Uterus (tissue), 4 donors: ENCODE data around the gene PRR23E. TPM values are rescaled to one million over a fixed set of nuclear protein-coding genes. Genes with fewer than 3 reads are reported as not detected.

ENCODE experiments used
- DNase-seq, 2 donors: peaks; one replicate each; pipeline ENCODE4 v3.0.0-alpha.2; 2019 to 2020
- H3K27ac ChIP-seq, 2 donors: fragments of 200-600 bp; sonication (generic); 1 replicate in 1 of 2; 2 replicates in 1 of 2; pipeline ENCODE4 v1.5.1; 2016 to 2018
- H3K27me3 ChIP-seq, 2 donors: fragments of 200-600 bp; sonication (generic); one replicate each; pipeline ENCODE4 v1.5.1; 2018 to 2019; ENCODE audit warnings: control low read depth in 1 of 2
- H3K36me3 ChIP-seq, 2 donors: fragments of 200-600 bp; sonication (generic); one replicate each; pipeline ENCODE4 v1.5.1; 2019; ENCODE audit warnings: control low read depth in 1 of 2
- H3K4me1 ChIP-seq, 2 donors: fragments of 200-600 bp; sonication (generic); one replicate each; pipeline ENCODE4 v1.5.1; 2018 to 2019; ENCODE audit warnings: control low read depth in 1 of 2
- H3K4me3 ChIP-seq, 2 donors: fragments of 200-600 bp; sonication (generic); 1 replicate in 1 of 2; 2 replicates in 1 of 2; pipeline ENCODE4 v1.5.1; 2018 to 2019; ENCODE audit warnings: mild to moderate bottlenecking in 1 of 2
- H3K9me3 ChIP-seq, 2 donors: fragments of 200-600 bp; sonication (generic); one replicate each; pipeline ENCODE4 v1.5.1; 2019; ENCODE audit warnings: control low read depth in 1 of 2
- CTCF ChIP-seq, 4 experiments: fragments of 200-600 bp in 2 of 4; fragments of 450-650 bp in 2 of 4; sonication (generic) in 2 of 4; IDR thresholded peaks; one replicate each; pipeline ENCODE4 v1.5.1; 2016 to 2019; ENCODE audit warnings: antibody characterized with exemption in 4 of 4, mild to moderate bottlenecking in 2 of 4, moderate library complexity in 1 of 4
- POLR2A ChIP-seq, 2 donors: fragments of 450-650 bp; IDR thresholded peaks; one replicate each; pipeline ENCODE4 v1.6.1; 2016; ENCODE audit warnings: antibody characterized with exemption in 2 of 2, mild to moderate bottlenecking in 1 of 2, moderate library complexity in 1 of 2
- intact Hi-C: fragments of 100-400 bp; cut with DNase I; formaldehyde crosslinking; loops from one replicate; pipeline ENCODE4 v1.15.1; 2023; ENCODE audit warnings: low total_unique reads
- total RNA-seq, 4 donors: library from RNA; depleted of rRNA in 3 of 4; stranded (reverse); fragments of >200 nt in 3 of 4; gene quantifications; one replicate each; pipeline versions ENCODE4 v1.1.0 to v1.2.4, GENCODE V29; 2014 to 2023
- donor health status: DM: yes; HTN: yes; CAD: no.

PRR23E gene
- total RNA-seq, 4 donors from 2014 or later, result not detected

DNA sequence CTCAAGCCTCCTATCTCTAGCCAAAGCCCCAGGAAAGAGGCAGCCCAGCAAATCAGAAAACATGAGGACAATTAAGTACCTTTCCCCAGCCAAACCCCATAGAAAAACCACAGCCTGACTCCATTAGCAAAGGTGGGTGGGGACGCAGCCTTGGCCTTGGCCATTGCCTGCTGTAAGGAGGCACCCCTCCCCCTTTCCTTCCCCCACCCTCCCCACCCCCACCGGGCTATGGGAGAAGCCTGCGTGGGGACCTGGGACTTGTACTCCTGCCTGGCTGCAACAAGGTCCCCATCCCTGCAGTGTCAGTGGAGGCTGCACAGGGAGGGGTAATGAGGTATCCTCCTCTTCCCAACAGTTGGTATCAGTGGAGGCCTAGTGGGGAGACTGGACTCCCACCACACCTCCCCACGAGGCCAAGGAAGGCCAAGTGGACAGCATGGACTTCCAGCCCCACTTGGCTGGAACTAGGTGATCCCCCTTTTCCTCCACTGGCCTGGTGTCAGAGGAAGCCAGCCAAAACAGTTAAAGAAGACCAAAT lies 20.5 kb downstream of the PRR23E start:
- no peaks in the 10 kb centered on the region for H3K4me1 ChIP-seq
- intact Hi-C loops, result no loop called here
- TF ChIP-seq POLR2A (IDR thresholded peaks at IDR 0.05) (no peak), CTCF (IDR thresholded peaks at IDR 0.05) (no peak)
- no peaks in the 10 kb centered on the region for H3K36me3 ChIP-seq
- no peak overlapping the region for H3K4me3 ChIP-seq
- no peaks in the 10 kb centered on the region for H3K27me3 ChIP-seq
- no peak overlapping the region for H3K27ac ChIP-seq
- no peak for DNase-seq
- H3K9me3 ChIP-seq, result no peaks in the 10 kb centered on the region

DNA sequence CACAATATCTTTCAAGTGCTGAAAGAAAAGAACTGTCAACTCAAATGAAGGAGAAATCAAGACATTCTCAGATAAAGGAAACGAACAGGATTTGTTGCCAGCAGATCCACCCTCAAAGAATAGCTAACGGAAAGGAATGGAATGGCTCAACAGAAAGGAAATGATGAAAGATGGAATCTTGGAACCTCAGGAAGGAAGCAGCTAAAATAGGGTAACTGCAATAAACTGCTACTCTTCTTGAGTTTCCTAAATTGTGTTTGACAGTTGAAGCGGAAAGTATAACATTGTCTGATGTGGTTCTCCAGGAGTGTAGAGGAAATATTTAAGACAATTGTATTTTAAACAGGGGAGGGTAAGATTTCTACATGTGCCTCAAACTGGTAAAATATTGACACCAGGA lies 22.0 kb downstream of the PRR23E start:
- no peaks in the 10 kb centered on the region for H3K9me3 ChIP-seq
- no peaks in the 10 kb centered on the region for H3K27me3 ChIP-seq
- no peaks in the 10 kb centered on the region for H3K36me3 ChIP-seq
- intact Hi-C loops, result no loop called here
- DNase-seq, result no peak
- H3K4me3 ChIP-seq, result no peak overlapping the region
- no peaks in the 10 kb centered on the region for H3K4me1 ChIP-seq
- no peak for TF ChIP-seq CTCF (IDR thresholded peaks at IDR 0.05)
- no peak for TF ChIP-seq POLR2A (IDR thresholded peaks at IDR 0.05)
- no peak overlapping the region for H3K27ac ChIP-seq

DNA sequence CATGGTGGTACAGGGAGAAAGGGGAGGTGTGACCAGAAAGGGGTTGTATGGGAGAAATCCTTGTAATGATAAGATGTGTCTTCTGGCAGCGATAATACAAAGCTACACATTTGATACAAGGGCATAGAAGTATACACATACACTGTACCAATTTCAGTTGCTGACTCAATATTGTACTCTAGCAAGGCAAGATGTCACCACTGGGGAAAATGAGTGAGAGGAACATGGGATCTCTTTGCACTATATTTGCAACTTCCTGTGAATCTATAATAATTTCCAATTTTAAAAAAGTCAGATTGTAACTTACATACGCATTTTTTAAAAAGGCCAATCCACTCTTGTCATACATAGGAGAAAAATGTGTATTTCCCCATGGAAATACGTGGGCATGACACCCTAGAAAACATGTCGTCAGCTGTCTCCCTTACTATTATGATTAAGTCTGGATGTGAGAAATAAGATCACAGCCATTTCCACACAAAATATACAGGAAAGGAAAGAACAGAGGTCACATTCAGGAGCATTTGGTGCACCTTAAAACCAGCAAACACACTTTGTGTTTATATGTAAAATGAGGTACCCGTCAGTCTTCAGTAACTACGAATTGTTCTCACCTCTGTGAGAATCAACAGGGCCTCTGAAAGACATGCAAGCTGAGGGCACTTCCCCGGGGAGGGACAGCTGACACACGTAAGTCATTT lies 22.9 kb downstream of the PRR23E start:
- Histone ChIP-seq H3K36me3 (no peaks in the 10 kb centered on the region), H3K4me3 (no peak overlapping the region), H3K9me3 (no peaks in the 10 kb centered on the region), H3K4me1 (no peaks in the 10 kb centered on the region), H3K27me3 (no peaks in the 10 kb centered on the region), H3K27ac (no peak overlapping the region)
- TF ChIP-seq POLR2A (IDR thresholded peaks at IDR 0.05), result no peak
- TF ChIP-seq CTCF (IDR thresholded peaks at IDR 0.05), result no peak
- no peak for DNase-seq
- intact Hi-C loops, result no loop called here

GRCh38 chr3:127216415-127217261 lies 23.7 kb downstream of the PRR23E start:
- Histone ChIP-seq H3K27me3 (no peaks in the 10 kb centered on the region), H3K4me3 (no peak overlapping the region), H3K36me3 (no peaks in the 10 kb centered on the region), H3K27ac (no peak overlapping the region), H3K9me3 (no peaks in the 10 kb centered on the region), H3K4me1 (no peaks in the 10 kb centered on the region)
- DNase-seq, result no peak
- TF ChIP-seq CTCF (IDR thresholded peaks at IDR 0.05) (no peak), POLR2A (IDR thresholded peaks at IDR 0.05) (no peak)
- intact Hi-C loops, result no loop called here
